ENCODE measurements around the gene MYOM1.

Gene MYOM1

DNA sequence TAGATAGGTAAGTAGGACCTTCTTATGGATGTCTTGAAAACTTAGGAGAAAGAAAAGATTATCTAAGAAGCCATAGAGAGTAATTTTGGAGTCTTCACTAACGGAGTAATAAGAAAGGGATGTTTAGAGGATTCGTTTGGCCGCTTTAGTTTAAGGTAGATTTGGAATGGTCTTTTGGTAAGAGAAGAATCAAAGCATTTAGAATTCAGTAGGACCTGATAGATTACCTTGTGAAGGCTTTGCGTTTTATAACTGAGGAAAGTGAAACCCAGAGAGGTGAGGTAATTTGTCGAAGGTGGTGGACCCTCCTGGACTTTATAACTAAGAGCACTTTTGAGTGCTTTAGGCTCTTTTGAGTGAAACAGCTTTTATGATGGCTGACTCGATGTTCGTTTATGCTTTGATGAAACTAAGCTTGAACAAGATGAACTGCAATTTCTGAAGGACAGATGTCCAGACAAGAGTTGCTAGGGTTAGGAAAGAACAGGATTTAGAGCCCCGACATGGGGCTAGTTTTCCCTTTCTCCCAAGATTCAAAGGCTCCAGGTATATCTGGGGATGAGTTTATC, 43.4 kb upstream of the MYOM1 start:
- no peak for DNase-seq
- no peaks in the 10 kb centered on the region for H3K27me3 ChIP-seq (replicated peaks in 2 of 5; ENCODE audit: control insufficient read depth in 4 of 5, insufficient read depth in 5 of 5, low read length in 4 of 5)
- H3K27ac ChIP-seq (ENCODE audit: insufficient read depth in 1 of 2, low read depth in 1 of 2, low read length in 2 of 2, poor library complexity in 1 of 2, severe bottlenecking in 2 of 2) = peak overlapping the region; percentile 95 to 99
- POLR2A ChIA-PET = interaction anchor here (0.6 to 6.6 kb wide), 4 partner anchors 15 to 416 kb away, joined by 3 to 90 read pairs (median 3); partner anchors contain the start of gene MYL12A
- peak overlapping the region; percentile 83 to 99 (median 90) for H3K4me3 ChIP-seq (ENCODE audit: control insufficient read depth in 1 of 7, extremely low read depth in 1 of 7, insufficient read depth in 4 of 7, low read depth in 2 of 7, low read length in 6 of 7)
- CTCF ChIA-PET = interaction anchor here (1.0 to 3.2 kb wide), 8 partner anchors 12 to 330 kb away, joined by 3 to 19 read pairs (median 4); partner anchors contain the start of gene MYL12A
- WGBS (ENCODE audit: insufficient coverage) = 37% methylated on average over 8 of the region's 8 CpGs
- no peaks in the 10 kb centered on the region for H3K9me3 ChIP-seq (ENCODE audit: control extremely low read depth in 1 of 5, control insufficient read depth in 4 of 5, insufficient read depth in 2 of 5, low read depth in 1 of 5, low read length in 4 of 5)
- peaks cover 0 to 9% (median 2%) of the 10 kb centered on the region in 4 experiments for H3K36me3 ChIP-seq (ENCODE audit: control insufficient read depth in 4 of 4, insufficient read depth in 4 of 4, low read length in 3 of 4)
- peaks cover 26 to 65% (median 39%) of the 10 kb centered on the region in 4 experiments for H3K4me1 ChIP-seq (ENCODE audit: control extremely low read depth in 1 of 4, control insufficient read depth in 4 of 4, insufficient read depth in 4 of 4, low read length in 3 of 4)

GRCh38 chr18:3262234-3263131, 42.7 kb upstream of the MYOM1 start:
- POLR2A ChIA-PET = interaction anchor here (0.9 to 6.6 kb wide), 6 partner anchors 9 to 404 kb away, joined by 3 to 90 read pairs (median 6); partner anchors contain the start of gene MYL12A
- Histone ChIP-seq H3K4me3 (ENCODE audit: control insufficient read depth in 1 of 7, extremely low read depth in 1 of 7, insufficient read depth in 4 of 7, low read depth in 2 of 7, low read length in 6 of 7) (peak overlapping the region; percentile 83 to 99 (median 90)), H3K27me3 (replicated peaks in 2 of 5; ENCODE audit: control insufficient read depth in 4 of 5, insufficient read depth in 5 of 5, low read length in 4 of 5) (no peaks in the 10 kb centered on the region), H3K27ac (ENCODE audit: insufficient read depth in 1 of 2, low read depth in 1 of 2, low read length in 2 of 2, poor library complexity in 1 of 2, severe bottlenecking in 2 of 2) (peak overlapping the region; percentile 95 to 99), H3K9me3 (ENCODE audit: control extremely low read depth in 1 of 5, control insufficient read depth in 4 of 5, insufficient read depth in 2 of 5, low read depth in 1 of 5, low read length in 4 of 5) (no peaks in the 10 kb centered on the region), H3K36me3 (ENCODE audit: control insufficient read depth in 4 of 4, insufficient read depth in 4 of 4, low read length in 3 of 4) (peaks cover 5 to 16% (median 8%) of the 10 kb centered on the region in 4 experiments), H3K4me1 (ENCODE audit: control extremely low read depth in 1 of 4, control insufficient read depth in 4 of 4, insufficient read depth in 4 of 4, low read length in 3 of 4) (peaks cover 31 to 64% (median 41%) of the 10 kb centered on the region in 4 experiments)
- DNase-seq = peak in 2 of 3 donors; percentile 52 to 63
- WGBS (ENCODE audit: insufficient coverage) = 1% methylated on average over 63 of the region's 69 CpGs
- CTCF ChIA-PET = interaction anchor here (1.1 to 3.5 kb wide), 6 partner anchors 12 to 192 kb away, joined by 4 to 68 read pairs (median 11); partner anchors contain the start of gene MYL12A

DNA sequence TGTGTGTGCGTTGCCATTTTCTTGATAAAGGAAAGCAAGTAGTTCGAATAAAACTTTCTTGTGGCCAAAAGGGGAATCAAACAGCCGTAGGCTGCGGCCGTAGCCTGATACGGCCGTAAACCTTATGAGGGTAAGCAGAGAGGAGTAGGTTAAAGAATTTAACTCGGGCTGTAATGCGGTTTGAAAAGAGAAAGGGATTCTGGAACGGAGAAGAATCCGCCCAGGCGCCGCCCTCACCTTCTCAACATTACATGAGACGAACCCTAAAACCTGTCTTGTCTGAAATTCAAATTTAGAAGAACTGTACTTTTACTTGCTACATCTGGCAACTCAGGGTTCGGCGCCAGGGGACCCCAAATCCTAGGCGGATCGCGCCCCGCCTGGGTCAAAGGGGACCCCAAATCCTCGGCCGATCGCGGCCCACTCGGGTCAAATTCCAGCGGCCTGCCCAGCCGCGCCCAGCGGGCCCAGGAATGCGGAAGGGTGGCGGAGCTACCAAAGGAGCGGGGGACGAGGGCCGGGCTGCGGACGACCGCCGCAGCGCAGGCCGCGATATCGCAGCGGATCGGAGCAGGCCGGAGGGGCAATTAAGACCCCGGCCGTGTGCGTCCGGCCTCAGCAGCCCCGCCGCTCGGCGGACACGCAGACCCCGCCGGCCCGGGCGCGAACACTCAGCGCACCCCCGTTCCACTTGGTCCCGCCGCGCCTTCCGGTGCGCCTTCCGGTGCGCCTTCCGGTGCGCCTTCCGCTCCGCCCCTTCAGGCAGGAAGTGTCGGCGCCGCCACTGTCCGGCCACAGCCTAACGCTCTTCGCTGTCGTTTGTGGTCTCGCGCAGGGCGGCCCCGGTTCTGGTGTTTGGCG, 41.8 kb upstream of the MYOM1 start, which contains the start of gene MYL12B:
Gene MYL12B (plus strand): TSS at position 761 of the 861 bp plus-strand sequence. CDS start 10,766 bp downstream, outside the sequence.
- POLR2A ChIA-PET = interaction anchor here (0.7 to 6.6 kb wide), 8 partner anchors 9 to 405 kb away, joined by 3 to 90 read pairs (median 4); partner anchors contain the start of gene MYL12A
- DNase-seq = peak; percentile 89 to 96 (median 93)
- H3K9me3 ChIP-seq (ENCODE audit: control extremely low read depth in 1 of 5, control insufficient read depth in 4 of 5, insufficient read depth in 2 of 5, low read depth in 1 of 5, low read length in 4 of 5) = no peaks in the 10 kb centered on the region
- peak within 1 kb of the TSS; percentile 95 to 99 for H3K27ac ChIP-seq (ENCODE audit: insufficient read depth in 1 of 2, low read depth in 1 of 2, low read length in 2 of 2, poor library complexity in 1 of 2, severe bottlenecking in 2 of 2)
- no peaks in the 10 kb centered on the region for H3K27me3 ChIP-seq (replicated peaks in 2 of 5; ENCODE audit: control insufficient read depth in 4 of 5, insufficient read depth in 5 of 5, low read length in 4 of 5)
- WGBS (ENCODE audit: insufficient coverage) = under 1% methylated on average over 75 of the region's 84 CpGs
- H3K36me3 ChIP-seq (ENCODE audit: control insufficient read depth in 4 of 4, insufficient read depth in 4 of 4, low read length in 3 of 4) = peaks cover 8 to 25% (median 15%) of the 10 kb centered on the region in 4 experiments
- CTCF ChIA-PET = interaction anchor here (3.5 kb wide), 1 partner anchor 12 kb away, joined by 68 read pairs; the partner anchor contains the start of gene MYL12A
- H3K4me3 ChIP-seq (ENCODE audit: control insufficient read depth in 1 of 7, extremely low read depth in 1 of 7, insufficient read depth in 4 of 7, low read depth in 2 of 7, low read length in 6 of 7) = peak within 1 kb of the TSS; percentile 83 to 99 (median 90)
- H3K4me1 ChIP-seq (ENCODE audit: control extremely low read depth in 1 of 4, control insufficient read depth in 4 of 4, insufficient read depth in 4 of 4, low read length in 3 of 4) = peaks cover 33 to 57% (median 42%) of the 10 kb centered on the region in 4 experiments

DNA sequence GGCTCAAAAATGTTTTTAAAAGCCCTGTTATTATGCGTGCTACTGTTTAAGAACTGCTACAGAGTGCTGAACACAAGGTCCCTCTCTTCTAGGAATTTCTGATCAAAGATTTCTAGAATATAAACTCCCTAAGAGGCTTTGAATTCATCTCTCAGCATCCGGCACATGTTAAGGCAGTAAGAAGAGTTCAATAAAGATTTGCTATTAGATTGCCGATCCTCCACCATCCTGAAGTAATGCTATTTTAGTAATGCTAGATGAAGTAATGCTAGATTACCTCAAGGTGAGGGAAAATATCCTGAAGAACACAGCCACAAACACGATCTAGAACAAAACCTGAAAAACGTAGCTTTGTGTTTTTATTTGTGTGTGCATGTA, 41.2 kb upstream of the MYOM1 start:
- WGBS (ENCODE audit: insufficient coverage) = 15% methylated on average over 3 of the region's 5 CpGs
- DNase-seq = no peak
- Histone ChIP-seq H3K4me1 (ENCODE audit: control extremely low read depth in 1 of 4, control insufficient read depth in 4 of 4, insufficient read depth in 4 of 4, low read length in 3 of 4) (peaks cover 31 to 52% (median 41%) of the 10 kb centered on the region in 4 experiments), H3K27ac (ENCODE audit: insufficient read depth in 1 of 2, low read depth in 1 of 2, low read length in 2 of 2, poor library complexity in 1 of 2, severe bottlenecking in 2 of 2) (peak overlapping the region; percentile 95 to 99), H3K4me3 (ENCODE audit: control insufficient read depth in 1 of 7, extremely low read depth in 1 of 7, insufficient read depth in 4 of 7, low read depth in 2 of 7, low read length in 6 of 7) (peak overlapping the region in 6 of 7 experiments; percentile 83 to 99 (median 90)), H3K9me3 (ENCODE audit: control extremely low read depth in 1 of 5, control insufficient read depth in 4 of 5, insufficient read depth in 2 of 5, low read depth in 1 of 5, low read length in 4 of 5) (no peaks in the 10 kb centered on the region), H3K36me3 (ENCODE audit: control insufficient read depth in 4 of 4, insufficient read depth in 4 of 4, low read length in 3 of 4) (peaks cover 8 to 29% (median 18%) of the 10 kb centered on the region in 4 experiments), H3K27me3 (replicated peaks in 2 of 5; ENCODE audit: control insufficient read depth in 4 of 5, insufficient read depth in 5 of 5, low read length in 4 of 5) (no peaks in the 10 kb centered on the region)
- POLR2A ChIA-PET = interaction anchor here (0.7 to 6.6 kb wide), 7 partner anchors 9 to 405 kb away, joined by 3 to 90 read pairs (median 5); partner anchors contain the start of gene MYL12A
- CTCF ChIA-PET = interaction anchor here (1.0 to 3.5 kb wide), 2 partner anchors 10 to 12 kb away, joined by 3 to 68 read pairs; partner anchors contain the start of gene MYL12A

DNA sequence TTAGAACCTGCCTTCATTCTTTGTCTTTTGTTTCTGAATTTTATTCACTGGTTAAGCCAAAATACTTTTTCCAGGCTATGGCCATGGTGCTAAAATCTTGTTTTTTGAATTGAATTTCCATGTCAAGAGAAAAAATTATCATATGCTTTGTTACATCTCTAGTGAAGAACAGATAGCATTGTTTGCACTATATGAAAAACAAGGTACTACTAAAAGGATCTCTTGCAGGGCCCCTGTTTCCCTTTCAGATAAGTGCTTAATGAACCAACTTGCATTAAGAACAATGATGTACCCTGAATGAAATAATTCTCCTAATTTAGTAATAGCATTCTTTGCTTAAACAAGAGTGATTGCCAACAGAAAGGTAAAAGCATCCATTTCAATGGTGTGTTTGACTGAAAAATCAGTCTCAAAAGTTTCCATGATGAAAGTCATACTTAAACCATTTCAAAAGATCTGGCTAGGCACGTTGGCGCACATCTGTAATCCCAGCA, 37.9 kb upstream of the MYOM1 start:
- Histone ChIP-seq H3K27ac (ENCODE audit: insufficient read depth in 1 of 2, low read depth in 1 of 2, low read length in 2 of 2, poor library complexity in 1 of 2, severe bottlenecking in 2 of 2) (no peak overlapping the region), H3K36me3 (ENCODE audit: control insufficient read depth in 4 of 4, insufficient read depth in 4 of 4, low read length in 3 of 4) (peaks cover 20 to 60% (median 39%) of the 10 kb centered on the region in 4 experiments), H3K9me3 (ENCODE audit: control extremely low read depth in 1 of 5, control insufficient read depth in 4 of 5, insufficient read depth in 2 of 5, low read depth in 1 of 5, low read length in 4 of 5) (no peaks in the 10 kb centered on the region), H3K4me3 (ENCODE audit: control insufficient read depth in 1 of 7, extremely low read depth in 1 of 7, insufficient read depth in 4 of 7, low read depth in 2 of 7, low read length in 6 of 7) (no peak overlapping the region), H3K4me1 (ENCODE audit: control extremely low read depth in 1 of 4, control insufficient read depth in 4 of 4, insufficient read depth in 4 of 4, low read length in 3 of 4) (peaks cover 16 to 33% (median 24%) of the 10 kb centered on the region in 4 experiments), H3K27me3 (replicated peaks in 2 of 5; ENCODE audit: control insufficient read depth in 4 of 5, insufficient read depth in 5 of 5, low read length in 4 of 5) (no peaks in the 10 kb centered on the region)
- 92% methylated on average over 2 of the region's 2 CpGs for WGBS (ENCODE audit: insufficient coverage)
- POLR2A ChIA-PET = interaction anchor here (1.1 kb wide), 1 partner anchor 10 kb away, joined by 4 read pairs; the partner anchor contains the start of gene MYL12A
- DNase-seq = no peak
- CTCF ChIA-PET = no interaction called here

Measured in common myeloid progenitor, CD34-positive (primary cell).